ENCODE measurements around the gene ZNF511. TPM values are rescaled to one million over a fixed set of nuclear protein-coding genes. Genes with fewer than 3 reads are reported as not detected.

Gene ZNF511
- polyA plus RNA-seq, 1 experiment: 32.9 TPM

- no peaks in the 10 kb centered on the region for H3K27me3 ChIP-seq (ENCODE audit: control insufficient read depth, insufficient read depth, low read length)
- H3K4me3 ChIP-seq (ENCODE audit: low read depth, low read length): no peak overlapping the region
- ChIA-PET CTCF (interaction anchor here (0.9 kb wide), 1 partner anchor 8 kb away, joined by 3 read pairs; no protein-coding TSS in a partner anchor), POLR2A (no interaction called here)
- TF ChIP-seq CTCF (IDR thresholded peaks at IDR 0.05; ENCODE audit: insufficient read depth, low read depth, low read length): no peak
- peaks cover 66% of the 10 kb centered on the region for H3K36me3 ChIP-seq (ENCODE audit: control insufficient read depth, insufficient read depth, low read length)
- DNase-seq (ENCODE audit: low read depth): no peak
These were observed 23.5 kb upstream of the ZNF511 start for GRCh38 chr10:133285217-133285616.

- DNase-seq (ENCODE audit: low read depth): no peak
- CTCF ChIA-PET: no interaction called here
These were observed 22.3 kb upstream of the ZNF511 start for GRCh38 chr10:133286366-133286765.

GRCh38 chr10:133287832-133288500 lies 20.7 kb upstream of the ZNF511 start:
- Histone ChIP-seq H3K36me3 (ENCODE audit: control insufficient read depth, insufficient read depth, low read length) (peaks cover 56% of the 10 kb centered on the region), H3K27me3 (ENCODE audit: control insufficient read depth, insufficient read depth, low read length) (no peaks in the 10 kb centered on the region), H3K4me3 (ENCODE audit: low read depth, low read length) (no peak overlapping the region)
- no peak for DNase-seq (ENCODE audit: low read depth)
- ChIA-PET CTCF (interaction anchor here (1.0 kb wide), 1 partner anchor 10 kb away, joined by 3 read pairs; no protein-coding TSS in a partner anchor), POLR2A (no interaction called here)
- TF ChIP-seq CTCF (IDR thresholded peaks at IDR 0.05; ENCODE audit: insufficient read depth, low read depth, low read length): no peak

More at GRCh38 chr10:133286366-133286765, 22.3 kb upstream of the ZNF511 start:
- Histone ChIP-seq H3K27me3 (ENCODE audit: control insufficient read depth, insufficient read depth, low read length) (no peaks in the 10 kb centered on the region), H3K36me3 (ENCODE audit: control insufficient read depth, insufficient read depth, low read length) (peaks cover 65% of the 10 kb centered on the region), H3K4me3 (ENCODE audit: low read depth, low read length) (no peak overlapping the region)
- POLR2A ChIA-PET: no interaction called here
- TF ChIP-seq CTCF (IDR thresholded peaks at IDR 0.05; ENCODE audit: insufficient read depth, low read depth, low read length): no peak

GRCh38 chr10:133289761-133290160 lies 19.0 kb upstream of the ZNF511 start:
- peaks cover 43% of the 10 kb centered on the region for H3K36me3 ChIP-seq (ENCODE audit: control insufficient read depth, insufficient read depth, low read length)
- POLR2A ChIA-PET: no interaction called here
- H3K27me3 ChIP-seq (ENCODE audit: control insufficient read depth, insufficient read depth, low read length): no peaks in the 10 kb centered on the region

More at GRCh38 chr10:133289761-133290160, 19.0 kb upstream of the ZNF511 start:
- no peak for TF ChIP-seq CTCF (IDR thresholded peaks at IDR 0.05; ENCODE audit: insufficient read depth, low read depth, low read length)
- CTCF ChIA-PET: no interaction called here
- no peak overlapping the region for H3K4me3 ChIP-seq (ENCODE audit: low read depth, low read length)
- DNase-seq (ENCODE audit: low read depth): no peak

Data from BJ (cell line).